SK-N-SH (cell line): ENCODE measurements around the gene MBOAT2.

ENCODE experiments used
- RXRA ChIP-seq: IDR thresholded peaks from 2 replicates; pipeline ENCODE4 v1.4.0; 2012; ENCODE audit warnings: low read depth, mild to moderate bottlenecking, borderline replicate concordance
- TAF1 ChIP-seq: IDR thresholded peaks from 2 replicates; pipeline ENCODE4 v1.6.1; 2012; ENCODE audit warnings: low read depth, mild to moderate bottlenecking, low read length, moderate library complexity, borderline replicate concordance
- TF ChIP-seq, protein P1 (sequence below): IDR thresholded peaks from 2 replicates; pipeline ENCODE4; 2012
- TF ChIP-seq, protein P2 (sequence below): fragments of 150-350 bp; IDR thresholded peaks from 2 replicates; pipeline ENCODE4 v1.6.1; 2017; ENCODE audit warnings: antibody characterized with exemption, low read length, low read depth, borderline replicate concordance
- TF ChIP-seq, protein P3 (sequence below): fragments of 200-600 bp; sonication (generic); IDR thresholded peaks from 2 replicates; pipeline ENCODE4 v1.6.1; 2017; ENCODE audit warnings: antibody characterized with exemption, mild to moderate bottlenecking, moderate library complexity
- TF ChIP-seq, protein P4 (sequence below): IDR thresholded peaks from 2 replicates; pipeline ENCODE4 v1.4.0; 2012; ENCODE audit warnings: low read depth

DNA sequence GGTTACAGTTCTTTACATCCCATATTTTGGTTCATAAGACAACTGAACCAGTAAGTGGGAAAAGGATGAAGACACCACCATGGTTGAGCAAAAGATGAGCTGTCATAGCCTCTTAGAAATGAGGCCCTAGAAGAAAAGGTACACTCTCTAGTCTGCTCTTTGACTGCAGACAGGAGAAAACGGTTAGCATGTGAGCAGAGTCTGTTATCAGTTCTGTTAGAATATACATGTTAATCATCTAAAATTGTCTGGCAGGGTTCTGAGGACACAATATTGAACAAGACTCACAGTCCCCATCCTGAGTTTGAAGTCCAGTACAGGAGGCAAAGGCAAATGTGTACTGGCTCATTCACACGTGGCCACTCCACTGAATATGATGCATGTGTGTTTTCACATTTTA, 78.1 kb downstream of the MBOAT2 start:
- TF ChIP-seq, protein P1, sequence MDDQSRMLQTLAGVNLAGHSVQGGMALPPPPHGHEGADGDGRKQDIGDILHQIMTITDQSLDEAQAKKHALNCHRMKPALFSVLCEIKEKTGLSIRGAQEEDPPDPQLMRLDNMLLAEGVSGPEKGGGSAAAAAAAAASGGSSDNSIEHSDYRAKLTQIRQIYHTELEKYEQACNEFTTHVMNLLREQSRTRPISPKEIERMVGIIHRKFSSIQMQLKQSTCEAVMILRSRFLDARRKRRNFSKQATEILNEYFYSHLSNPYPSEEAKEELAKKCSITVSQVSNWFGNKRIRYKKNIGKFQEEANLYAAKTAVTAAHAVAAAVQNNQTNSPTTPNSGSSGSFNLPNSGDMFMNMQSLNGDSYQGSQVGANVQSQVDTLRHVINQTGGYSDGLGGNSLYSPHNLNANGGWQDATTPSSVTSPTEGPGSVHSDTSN, result no peak
- TF ChIP-seq, protein P2, sequence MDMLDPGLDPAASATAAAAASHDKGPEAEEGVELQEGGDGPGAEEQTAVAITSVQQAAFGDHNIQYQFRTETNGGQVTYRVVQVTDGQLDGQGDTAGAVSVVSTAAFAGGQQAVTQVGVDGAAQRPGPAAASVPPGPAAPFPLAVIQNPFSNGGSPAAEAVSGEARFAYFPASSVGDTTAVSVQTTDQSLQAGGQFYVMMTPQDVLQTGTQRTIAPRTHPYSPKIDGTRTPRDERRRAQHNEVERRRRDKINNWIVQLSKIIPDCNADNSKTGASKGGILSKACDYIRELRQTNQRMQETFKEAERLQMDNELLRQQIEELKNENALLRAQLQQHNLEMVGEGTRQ, result no peak
- TF ChIP-seq, protein P3, sequence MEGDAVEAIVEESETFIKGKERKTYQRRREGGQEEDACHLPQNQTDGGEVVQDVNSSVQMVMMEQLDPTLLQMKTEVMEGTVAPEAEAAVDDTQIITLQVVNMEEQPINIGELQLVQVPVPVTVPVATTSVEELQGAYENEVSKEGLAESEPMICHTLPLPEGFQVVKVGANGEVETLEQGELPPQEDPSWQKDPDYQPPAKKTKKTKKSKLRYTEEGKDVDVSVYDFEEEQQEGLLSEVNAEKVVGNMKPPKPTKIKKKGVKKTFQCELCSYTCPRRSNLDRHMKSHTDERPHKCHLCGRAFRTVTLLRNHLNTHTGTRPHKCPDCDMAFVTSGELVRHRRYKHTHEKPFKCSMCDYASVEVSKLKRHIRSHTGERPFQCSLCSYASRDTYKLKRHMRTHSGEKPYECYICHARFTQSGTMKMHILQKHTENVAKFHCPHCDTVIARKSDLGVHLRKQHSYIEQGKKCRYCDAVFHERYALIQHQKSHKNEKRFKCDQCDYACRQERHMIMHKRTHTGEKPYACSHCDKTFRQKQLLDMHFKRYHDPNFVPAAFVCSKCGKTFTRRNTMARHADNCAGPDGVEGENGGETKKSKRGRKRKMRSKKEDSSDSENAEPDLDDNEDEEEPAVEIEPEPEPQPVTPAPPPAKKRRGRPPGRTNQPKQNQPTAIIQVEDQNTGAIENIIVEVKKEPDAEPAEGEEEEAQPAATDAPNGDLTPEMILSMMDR, result no peak
- TF ChIP-seq, protein P4, sequence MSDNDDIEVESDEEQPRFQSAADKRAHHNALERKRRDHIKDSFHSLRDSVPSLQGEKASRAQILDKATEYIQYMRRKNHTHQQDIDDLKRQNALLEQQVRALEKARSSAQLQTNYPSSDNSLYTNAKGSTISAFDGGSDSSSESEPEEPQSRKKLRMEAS, result no peak
- TF ChIP-seq RXRA (no peak), TAF1 (no peak)
